Neural progenitor cell (in vitro differentiated cells): ENCODE results near the gene NSMCE1. TPM values are rescaled to one million over a fixed set of nuclear protein-coding genes. Genes with fewer than 3 reads are reported as not detected.

Experiments
- DNase-seq: peaks from one replicate; pipeline ENCODE4 v3.0.0-alpha.2; 2016; ENCODE audit warnings: low spot score
- H2AFZ ChIP-seq: fragments of 200-600 bp; sonication (generic); replicated peaks from 2 replicates; pipeline ENCODE4 v1.6.1; 2016; ENCODE audit warnings: antibody characterized with exemption
- H3F3A ChIP-seq: fragments of 200-600 bp; sonication (generic); 2 replicates; pipeline ENCODE4 v1.6.1; 2016; ENCODE audit warnings: antibody characterized with exemption, low read depth
- H3K27ac ChIP-seq: fragments of 200-600 bp; sonication (generic); 2 replicates; pipeline ENCODE4 v1.5.1; 2016; ENCODE audit warnings: mild to moderate bottlenecking
- H3K27me3 ChIP-seq: fragments of 200-600 bp; sonication (generic); 2 replicates; pipeline ENCODE4 v1.6.1; 2016; ENCODE audit warnings: mild to moderate bottlenecking, moderate library complexity
- H3K36me3 ChIP-seq: fragments of 200-600 bp; sonication (generic); 2 replicates; pipeline ENCODE4 v1.5.1; 2016
- H3K4me1 ChIP-seq: fragments of 200-600 bp; sonication (generic); 2 replicates; pipeline ENCODE4 v1.6.1; 2016; ENCODE audit warnings: mixed run types
- H3K4me2 ChIP-seq: fragments of 200-600 bp; sonication (generic); 2 replicates; pipeline ENCODE4 v1.6.1; 2016
- H3K4me3 ChIP-seq: fragments of 200-600 bp; sonication (generic); 2 replicates; pipeline ENCODE4 v1.5.1; 2016
- H3K79me2 ChIP-seq: fragments of 200-600 bp; sonication (generic); 2 replicates; pipeline ENCODE4 v1.6.1; 2016; ENCODE audit warnings: low read depth
- H3K9ac ChIP-seq: fragments of 200-600 bp; sonication (generic); 2 replicates; pipeline ENCODE4 v1.6.1; 2016
- H3K9me3 ChIP-seq: fragments of 200-600 bp; sonication (generic); 2 replicates; pipeline ENCODE4 v1.5.1; 2016; ENCODE audit warnings: low read depth
- H4K20me1 ChIP-seq: fragments of 200-600 bp; sonication (generic); 2 replicates; pipeline ENCODE4 v1.6.1; 2016; ENCODE audit warnings: low read depth
- H3K27ac Mint-ChIP-seq: 3 replicates; pipeline ENCODE4 v1.8.0; 2021; ENCODE audit warnings: mixed read lengths
- H3K27me3 Mint-ChIP-seq: 2 replicates; pipeline ENCODE4 v1.8.0; 2022; ENCODE audit warnings: low read depth, mild to moderate bottlenecking, inconsistent platforms, moderate library complexity, mixed read lengths; ENCODE audit not compliant: insufficient read depth
- H3K36me3 Mint-ChIP-seq: 3 replicates; pipeline ENCODE4 v1.8.0; 2021; ENCODE audit warnings: mixed read lengths
- H3K4me1 Mint-ChIP-seq: 3 replicates; pipeline ENCODE4 v1.8.0; 2021; ENCODE audit warnings: mixed read lengths
- H3K4me3 Mint-ChIP-seq: 3 replicates; pipeline ENCODE4 v1.8.0; 2021; ENCODE audit warnings: mild to moderate bottlenecking, moderate library complexity, mixed read lengths
- H3K9me3 Mint-ChIP-seq: 3 replicates; pipeline ENCODE4 v1.8.0; 2020; ENCODE audit warnings: mixed read lengths
- CTCF ChIP-seq: fragments of 200-600 bp; sonication (generic); IDR thresholded peaks from 2 replicates; pipeline ENCODE4 v1.5.1; 2017; ENCODE audit warnings: antibody characterized with exemption, mild to moderate bottlenecking
- EZH2 ChIP-seq: fragments of 200-600 bp; sonication (generic); IDR thresholded peaks from 2 replicates; pipeline ENCODE4 v1.6.1; 2017; ENCODE audit warnings: antibody characterized with exemption, mild to moderate bottlenecking, moderate library complexity
- EZH2phosphoT487 ChIP-seq: fragments of 200-600 bp; sonication (generic); IDR thresholded peaks from 2 replicates; pipeline ENCODE4 v1.6.1; 2017; ENCODE audit warnings: antibody characterized with exemption
- total RNA-seq: library from RNA; depleted of rRNA; stranded (reverse); fragments of >200 nt; gene quantifications from 2 replicates; pipeline ENCODE4 v1.2.3, GENCODE V29; 2015; ENCODE audit warnings: low replicate concordance

NSMCE1 gene
- total RNA-seq, result 44.6 and 83.4 TPM in 2 replicates

- Histone ChIP-seq H3K9ac (no peak within 1 kb of the TSS), H3K4me1 (no peaks in the 10 kb centered on the region), H3K4me2 (peak within 1 kb of the TSS; percentile 67), H3F3A (no peaks in the 10 kb centered on the region), H2AFZ (peak within 1 kb of the TSS; percentile 70), H3K36me3 (no peaks in the 10 kb centered on the region), H3K27me3 (no peaks in the 10 kb centered on the region), H3K79me2 (peaks cover 9% of the 10 kb centered on the region), H3K4me3 (peak within 1 kb of the TSS; percentile 60), H3K27ac (no peak within 1 kb of the TSS), H3K9me3 (no peaks in the 10 kb centered on the region), H4K20me1 (no peaks in the 10 kb centered on the region)
- Mint-ChIP-seq H3K4me1 (peaks cover 12% of the 10 kb centered on the region), H3K4me3 (peak within 1 kb of the TSS; percentile 90), H3K27ac (no peak within 1 kb of the TSS), H3K9me3 (no peaks in the 10 kb centered on the region), H3K27me3 (no peaks in the 10 kb centered on the region), H3K36me3 (no peaks in the 10 kb centered on the region)
- DNase-seq, result peak; percentile 92
- TF ChIP-seq CTCF, result no peak
- TF ChIP-seq EZH2, result peak; percentile 47
Measured at GRCh38 chr16:27268376-27269299, at the start of gene NSMCE1. Gene NSMCE1 (minus strand): TSS chr16:27268772. CDS start chr16:27257570, 11,202 bp downstream.

- Histone ChIP-seq H3K9ac (peak overlapping the region; percentile 20), H4K20me1 (peaks cover 8% of the 10 kb centered on the region), H2AFZ (no peak overlapping the region), H3K79me2 (no peaks in the 10 kb centered on the region), H3F3A (no peaks in the 10 kb centered on the region), H3K4me3 (no peak overlapping the region), H3K27me3 (peaks cover 31% of the 10 kb centered on the region), H3K27ac (no peak overlapping the region), H3K36me3 (no peaks in the 10 kb centered on the region), H3K4me2 (no peak overlapping the region), H3K9me3 (no peaks in the 10 kb centered on the region), H3K4me1 (no peaks in the 10 kb centered on the region)
- Mint-ChIP-seq H3K4me1 (peaks cover 18% of the 10 kb centered on the region), H3K9me3 (no peaks in the 10 kb centered on the region), H3K27me3 (peaks cover 13% of the 10 kb centered on the region), H3K4me3 (peak overlapping the region; percentile 11), H3K27ac (peak overlapping the region; percentile 87), H3K36me3 (peaks cover 2% of the 10 kb centered on the region)
- DNase-seq, result no peak
- TF ChIP-seq EZH2phosphoT487 (no peak), EZH2 (no peak), CTCF (no peak)
Measured at GRCh38 chr16:27317738-27318391, 49.3 kb upstream of the NSMCE1 start.

GRCh38 chr16:27317320-27317719 is 48.7 kb upstream of the NSMCE1 start:
- peaks cover 2% of the 10 kb centered on the region for H3K36me3 Mint-ChIP-seq
- no peak overlapping the region for H3K4me3 ChIP-seq
- H3K4me1 ChIP-seq, result no peaks in the 10 kb centered on the region
- H2AFZ ChIP-seq, result no peak overlapping the region
- H3K36me3 ChIP-seq, result no peaks in the 10 kb centered on the region
- H3K27me3 Mint-ChIP-seq, result peaks cover 13% of the 10 kb centered on the region
- H3K9ac ChIP-seq, result no peak overlapping the region
- no peak overlapping the region for H3K27ac ChIP-seq
- peaks cover 8% of the 10 kb centered on the region for H4K20me1 ChIP-seq
- no peaks in the 10 kb centered on the region for H3K9me3 ChIP-seq
- peaks cover 18% of the 10 kb centered on the region for H3K4me1 Mint-ChIP-seq
- H3K4me3 Mint-ChIP-seq, result no peak overlapping the region
- H3K4me2 ChIP-seq, result no peak overlapping the region
- no peak for DNase-seq
- H3F3A ChIP-seq, result no peaks in the 10 kb centered on the region
- no peaks in the 10 kb centered on the region for H3K9me3 Mint-ChIP-seq
- H3K27ac Mint-ChIP-seq, result no peak overlapping the region
- no peaks in the 10 kb centered on the region for H3K79me2 ChIP-seq
- TF ChIP-seq EZH2 (no peak), EZH2phosphoT487 (no peak), CTCF (no peak)
- H3K27me3 ChIP-seq, result peaks cover 37% of the 10 kb centered on the region
